Measurements from ENCODE around the gene F3. TPM values are rescaled to one million over a fixed set of nuclear protein-coding genes. Genes with fewer than 3 reads are reported as not detected.
A peak's percentile ranks its signal among the peaks of the same experiment; 100 is the strongest.

The F3 gene
- total and polyA plus RNA-seq, 4 experiments from 2014 or later = 0.22 to 0.44 TPM; not detected in 2

GRCh38 chr1:94527447-94528031, 14.0 kb downstream of the F3 start:
- Mint-ChIP-seq H3K4me1 (no peaks in the 10 kb centered on the region), H3K27ac (no peak overlapping the region), H3K36me3 (no peaks in the 10 kb centered on the region), H3K27me3 (peaks cover 0 to 2% of the 10 kb centered on the region in 2 donors), H3K4me3 (no peak overlapping the region), H3K9me3 (no peaks in the 10 kb centered on the region)
- H3K4me3 ChIP-seq (ENCODE audit: low read length in 2 of 2) = no peak overlapping the region
- H3K9me3 ChIP-seq (ENCODE audit: control insufficient read depth in 1 of 2, low read length in 2 of 2) = no peaks in the 10 kb centered on the region
- H3K27ac ChIP-seq (ENCODE audit: low read depth, low read length) = no peak overlapping the region
- no peaks in the 10 kb centered on the region for H3K36me3 ChIP-seq (ENCODE audit: insufficient read depth, low read length)
- ChIA-PET POLR2A (ENCODE audit: partially characterized antibody) (no interaction called here), CTCF (ENCODE audit: partially characterized antibody) (no interaction called here)
- no peak for DNase-seq
- H3K27me3 ChIP-seq (ENCODE audit: insufficient read depth, low read length) = no peaks in the 10 kb centered on the region
- intact Hi-C loops (cut with micrococcal nuclease) = no loop called here
- H3K4me1 ChIP-seq (ENCODE audit: insufficient read depth, low read length) = no peaks in the 10 kb centered on the region

GRCh38 chr1:94526152-94526980, 15.2 kb downstream of the F3 start:
- no peaks in the 10 kb centered on the region for H3K36me3 Mint-ChIP-seq

GRCh38 chr1:94524531-94524930, 17.0 kb downstream of the F3 start:
- H3K27ac Mint-ChIP-seq = peak overlapping the region in 1 of 7 donors; percentile 3
- Histone ChIP-seq H3K9me3 (ENCODE audit: control insufficient read depth in 1 of 2, low read length in 2 of 2) (no peaks in the 10 kb centered on the region), H3K27ac (ENCODE audit: low read depth, low read length) (no peak overlapping the region), H3K36me3 (ENCODE audit: insufficient read depth, low read length) (no peaks in the 10 kb centered on the region), H3K4me1 (ENCODE audit: insufficient read depth, low read length) (no peaks in the 10 kb centered on the region), H3K27me3 (ENCODE audit: insufficient read depth, low read length) (no peaks in the 10 kb centered on the region), H3K4me3 (ENCODE audit: low read length in 2 of 2) (no peak overlapping the region)
- H3K36me3 Mint-ChIP-seq = peaks cover 0 to 6% of the 10 kb centered on the region in 2 donors
- ChIA-PET POLR2A (ENCODE audit: partially characterized antibody) (no interaction called here), CTCF (ENCODE audit: partially characterized antibody) (no interaction called here)
- no peak for DNase-seq
- H3K4me1 Mint-ChIP-seq = no peaks in the 10 kb centered on the region
- H3K27me3 Mint-ChIP-seq = no peaks in the 10 kb centered on the region
- intact Hi-C loops (cut with micrococcal nuclease) = no loop called here
- no peak overlapping the region for H3K4me3 Mint-ChIP-seq
- no peaks in the 10 kb centered on the region for H3K9me3 Mint-ChIP-seq

More at GRCh38 chr1:94526152-94526980, 15.2 kb downstream of the F3 start:
- no peaks in the 10 kb centered on the region for H3K4me1 ChIP-seq (ENCODE audit: insufficient read depth, low read length)
- no peaks in the 10 kb centered on the region for H3K9me3 Mint-ChIP-seq
- no peak overlapping the region for H3K27ac Mint-ChIP-seq
- no peak overlapping the region for H3K4me3 ChIP-seq (ENCODE audit: low read length in 2 of 2)
- peaks cover 0 to 2% of the 10 kb centered on the region in 2 donors for H3K27me3 Mint-ChIP-seq
- no peaks in the 10 kb centered on the region for H3K9me3 ChIP-seq (ENCODE audit: control insufficient read depth in 1 of 2, low read length in 2 of 2)
- intact Hi-C loops (cut with micrococcal nuclease) = no loop called here
- H3K27ac ChIP-seq (ENCODE audit: low read depth, low read length) = no peak overlapping the region
- H3K4me3 Mint-ChIP-seq = no peak overlapping the region
- no peaks in the 10 kb centered on the region for H3K27me3 ChIP-seq (ENCODE audit: insufficient read depth, low read length)
- CTCF ChIA-PET (ENCODE audit: partially characterized antibody) = no interaction called here
- H3K4me1 Mint-ChIP-seq = no peaks in the 10 kb centered on the region
- DNase-seq = no peak
- no peaks in the 10 kb centered on the region for H3K36me3 ChIP-seq (ENCODE audit: insufficient read depth, low read length)
- POLR2A ChIA-PET (ENCODE audit: partially characterized antibody) = no interaction called here

GRCh38 chr1:94522304-94522703, 19.3 kb downstream of the F3 start:
- H3K27me3 ChIP-seq (ENCODE audit: insufficient read depth, low read length) = no peaks in the 10 kb centered on the region
- no peaks in the 10 kb centered on the region for H3K9me3 ChIP-seq (ENCODE audit: control insufficient read depth in 1 of 2, low read length in 2 of 2)
- Mint-ChIP-seq H3K36me3 (peaks cover 5 to 20% of the 10 kb centered on the region in 2 donors), H3K4me1 (no peaks in the 10 kb centered on the region), H3K9me3 (no peaks in the 10 kb centered on the region), H3K4me3 (no peak overlapping the region), H3K27ac (no peak overlapping the region), H3K27me3 (no peaks in the 10 kb centered on the region)
- no peak overlapping the region for H3K27ac ChIP-seq (ENCODE audit: low read depth, low read length)
- intact Hi-C loops (cut with micrococcal nuclease) = no loop called here
- H3K36me3 ChIP-seq (ENCODE audit: insufficient read depth, low read length) = no peaks in the 10 kb centered on the region
- ChIA-PET POLR2A (ENCODE audit: partially characterized antibody) (no interaction called here), CTCF (ENCODE audit: partially characterized antibody) (interaction anchor here (1.3 to 1.4 kb wide), 2 partner anchors 281 to 283 kb away, joined by 3 to 4 read pairs; no protein-coding TSS in a partner anchor)
- DNase-seq = no peak
- H3K4me1 ChIP-seq (ENCODE audit: insufficient read depth, low read length) = no peaks in the 10 kb centered on the region
- no peak overlapping the region for H3K4me3 ChIP-seq (ENCODE audit: low read length in 2 of 2)

GRCh38 chr1:94519351-94519750, 22.2 kb downstream of the F3 start:
- ChIA-PET CTCF (ENCODE audit: partially characterized antibody) (no interaction called here), POLR2A (ENCODE audit: partially characterized antibody) (no interaction called here)
- no peaks in the 10 kb centered on the region for H3K9me3 ChIP-seq (ENCODE audit: control insufficient read depth in 1 of 2, low read length in 2 of 2)
- H3K27ac Mint-ChIP-seq = no peak overlapping the region
- intact Hi-C loops (cut with micrococcal nuclease) = no loop called here
- H3K27me3 ChIP-seq (ENCODE audit: insufficient read depth, low read length) = no peaks in the 10 kb centered on the region
- H3K9me3 Mint-ChIP-seq = no peaks in the 10 kb centered on the region
- H3K36me3 ChIP-seq (ENCODE audit: insufficient read depth, low read length) = no peaks in the 10 kb centered on the region
- H3K4me1 Mint-ChIP-seq = no peaks in the 10 kb centered on the region
- no peaks in the 10 kb centered on the region for H3K4me1 ChIP-seq (ENCODE audit: insufficient read depth, low read length)
- no peaks in the 10 kb centered on the region for H3K27me3 Mint-ChIP-seq
- H3K4me3 Mint-ChIP-seq = no peak overlapping the region
- no peak overlapping the region for H3K27ac ChIP-seq (ENCODE audit: low read depth, low read length)
- no peak overlapping the region for H3K4me3 ChIP-seq (ENCODE audit: low read length in 2 of 2)
- peaks cover 23 to 31% of the 10 kb centered on the region in 2 donors for H3K36me3 Mint-ChIP-seq
- DNase-seq = no peak

GRCh38 chr1:94515296-94515947, 26.1 kb downstream of the F3 start:
- Mint-ChIP-seq H3K4me1 (no peaks in the 10 kb centered on the region), H3K9me3 (no peaks in the 10 kb centered on the region), H3K36me3 (peaks cover 30 to 34% of the 10 kb centered on the region in 2 donors), H3K27me3 (no peaks in the 10 kb centered on the region), H3K4me3 (no peak overlapping the region), H3K27ac (no peak overlapping the region)
- Histone ChIP-seq H3K27ac (ENCODE audit: low read depth, low read length) (no peak overlapping the region), H3K27me3 (ENCODE audit: insufficient read depth, low read length) (no peaks in the 10 kb centered on the region), H3K4me1 (ENCODE audit: insufficient read depth, low read length) (no peaks in the 10 kb centered on the region), H3K9me3 (ENCODE audit: control insufficient read depth in 1 of 2, low read length in 2 of 2) (no peaks in the 10 kb centered on the region), H3K4me3 (ENCODE audit: low read length in 2 of 2) (no peak overlapping the region), H3K36me3 (ENCODE audit: insufficient read depth, low read length) (no peaks in the 10 kb centered on the region)
- CTCF ChIA-PET (ENCODE audit: partially characterized antibody) = interaction anchor here (1.8 kb wide), 1 partner anchor 52 kb away, joined by 6 read pairs; no protein-coding TSS in a partner anchor
- DNase-seq = no peak
- intact Hi-C loops (cut with micrococcal nuclease) = no loop called here
- POLR2A ChIA-PET (ENCODE audit: partially characterized antibody) = no interaction called here

GRCh38 chr1:94514095-94514727, 27.3 kb downstream of the F3 start:
- Histone ChIP-seq H3K4me1 (ENCODE audit: insufficient read depth, low read length) (no peaks in the 10 kb centered on the region), H3K36me3 (ENCODE audit: insufficient read depth, low read length) (no peaks in the 10 kb centered on the region), H3K9me3 (ENCODE audit: control insufficient read depth in 1 of 2, low read length in 2 of 2) (no peaks in the 10 kb centered on the region), H3K27ac (ENCODE audit: low read depth, low read length) (no peak overlapping the region), H3K4me3 (ENCODE audit: low read length in 2 of 2) (no peak overlapping the region), H3K27me3 (ENCODE audit: insufficient read depth, low read length) (no peaks in the 10 kb centered on the region)
- Mint-ChIP-seq H3K4me3 (no peak overlapping the region), H3K9me3 (no peaks in the 10 kb centered on the region), H3K27ac (no peak overlapping the region), H3K36me3 (peaks cover 34 to 35% of the 10 kb centered on the region in 2 donors), H3K27me3 (no peaks in the 10 kb centered on the region), H3K4me1 (no peaks in the 10 kb centered on the region)
- no peak for DNase-seq
- CTCF ChIA-PET (ENCODE audit: partially characterized antibody) = interaction anchor here (1.1 to 1.2 kb wide), 2 partner anchors 291 to 293 kb away, joined by 3 to 4 read pairs; no protein-coding TSS in a partner anchor
- intact Hi-C loops (cut with micrococcal nuclease) = loop anchor here (1.0 kb wide), 1 partner anchor 292 kb away; no protein-coding TSS in a partner anchor
- POLR2A ChIA-PET (ENCODE audit: partially characterized antibody) = no interaction called here
